ENCODE measurements around the gene PELI3. TPM values are rescaled to one million over a fixed set of nuclear protein-coding genes. Genes with fewer than 3 reads are reported as not detected.
A peak's percentile ranks its signal among the peaks of the same experiment; 100 is the strongest.
"Not testable (repeated sequence)": the region's sequence is repeated elsewhere in the genome, so short reads cannot be mapped to it uniquely, and the experiment has no call there.

PELI3 gene, protein sequence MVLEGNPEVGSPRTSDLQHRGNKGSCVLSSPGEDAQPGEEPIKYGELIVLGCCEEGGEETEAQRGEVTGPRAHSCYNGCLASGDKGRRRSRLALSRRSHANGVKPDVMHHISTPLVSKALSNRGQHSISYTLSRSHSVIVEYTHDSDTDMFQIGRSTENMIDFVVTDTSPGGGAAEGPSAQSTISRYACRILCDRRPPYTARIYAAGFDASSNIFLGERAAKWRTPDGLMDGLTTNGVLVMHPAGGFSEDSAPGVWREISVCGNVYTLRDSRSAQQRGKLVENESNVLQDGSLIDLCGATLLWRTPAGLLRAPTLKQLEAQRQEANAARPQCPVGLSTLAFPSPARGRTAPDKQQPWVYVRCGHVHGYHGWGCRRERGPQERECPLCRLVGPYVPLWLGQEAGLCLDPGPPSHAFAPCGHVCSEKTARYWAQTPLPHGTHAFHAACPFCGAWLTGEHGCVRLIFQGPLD
- total RNA-seq, result 15.3 and 15.8 TPM in 2 replicates

DNA sequence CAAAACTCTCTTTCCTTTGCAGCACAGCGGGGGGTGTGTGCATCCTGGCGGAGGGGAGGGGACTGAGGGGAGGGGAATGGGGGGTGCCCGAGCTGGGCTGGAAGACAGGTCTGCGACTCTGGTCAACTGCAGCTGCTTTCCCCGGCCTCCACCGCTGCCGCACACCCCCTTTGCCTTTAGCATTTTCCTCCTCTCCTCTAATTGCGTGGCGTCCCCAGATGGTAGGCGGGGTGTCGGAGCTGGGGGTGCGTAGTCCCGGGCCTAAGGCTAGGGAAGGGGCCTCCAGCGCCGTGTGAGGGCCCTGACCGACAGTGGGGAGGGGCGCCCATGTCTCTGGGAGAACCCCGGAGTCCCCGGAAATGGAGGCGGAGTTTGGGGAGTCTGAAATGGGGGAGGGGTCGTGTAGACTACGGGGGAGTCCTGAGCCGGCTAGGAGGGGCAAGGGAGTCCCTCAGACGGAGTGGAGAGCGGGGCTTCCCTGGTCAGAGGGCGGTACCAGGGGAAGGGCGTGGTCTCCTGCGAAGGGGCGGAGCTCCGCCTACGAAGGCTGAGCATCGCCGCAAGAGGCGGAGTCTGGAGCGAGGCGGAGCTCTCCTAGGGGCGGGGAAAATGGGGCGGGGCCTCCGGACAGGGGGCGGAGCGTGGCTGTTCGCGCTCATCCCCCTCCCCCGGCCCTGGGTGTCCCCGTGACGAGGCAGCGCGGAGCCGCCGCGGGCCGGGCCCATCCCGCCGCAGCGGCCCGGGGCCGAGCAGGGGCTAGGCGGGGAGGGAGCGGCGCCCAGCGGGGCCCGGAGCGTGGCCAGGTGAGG, at the start of gene PELI3:
TSS of gene PELI3 (plus strand) at position 681 of the 809 bp plus-strand sequence. CDS start 1,224 bp downstream, outside the sequence.
- H3K9me3 Mint-ChIP-seq, result peaks cover 15% of the 10 kb centered on the region

DNA sequence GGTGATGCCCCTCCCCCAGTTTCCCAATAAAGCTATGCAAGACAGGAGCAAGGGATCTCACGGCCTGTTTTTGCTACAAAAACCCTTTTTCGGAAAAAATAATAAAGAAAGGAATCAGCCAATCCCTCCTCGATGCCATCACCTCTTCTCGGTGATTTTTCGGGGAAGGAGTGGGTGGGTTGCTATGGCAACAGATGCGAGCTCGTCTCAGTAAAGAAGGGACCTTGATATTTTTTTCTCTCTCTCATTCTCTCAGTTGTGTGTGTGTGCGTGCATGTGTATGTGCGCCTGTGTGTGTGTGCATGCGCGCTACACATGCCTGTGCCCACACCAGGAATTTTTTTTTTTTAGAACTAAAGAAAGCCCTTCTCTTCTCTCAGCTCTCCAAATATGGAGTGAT, 49.7 kb upstream of the PELI3 start:
- intact Hi-C loops (cut with micrococcal nuclease), result no loop called here
- H3K27me3 Mint-ChIP-seq (ENCODE audit: insufficient read depth), result peaks cover 28% of the 10 kb centered on the region
- H3K4me3 Mint-ChIP-seq, result peak overlapping the region; percentile 15
- H3K4me1 Mint-ChIP-seq (ENCODE audit: low read depth), result peaks cover 40% of the 10 kb centered on the region
- DNase-seq (ENCODE audit: low spot score), result no peak
- H3K9me3 Mint-ChIP-seq, result peaks cover 5% of the 10 kb centered on the region
- no peaks in the 10 kb centered on the region for H3K36me3 Mint-ChIP-seq (ENCODE audit: low read depth)
- H3K27ac Mint-ChIP-seq, result peak overlapping the region; percentile 25

More for the DNA sequence above, at the start of gene PELI3:
- peak within 1 kb of the TSS; percentile 94 for H3K4me3 Mint-ChIP-seq
- no peaks in the 10 kb centered on the region for H3K27me3 Mint-ChIP-seq (ENCODE audit: insufficient read depth)
- H3K4me1 Mint-ChIP-seq (ENCODE audit: low read depth), result peaks cover 28% of the 10 kb centered on the region
- H3K36me3 Mint-ChIP-seq (ENCODE audit: low read depth), result peaks cover 9% of the 10 kb centered on the region
- DNase-seq (ENCODE audit: low spot score), result peak; percentile 86
- intact Hi-C loops (cut with micrococcal nuclease), result loop anchor here (1.0 to 5.0 kb wide), 10 partner anchors 14 to 376 kb away; partner anchors contain the start of genes ACTN3, BBS1, DPP3 and RBM14
- H3K27ac Mint-ChIP-seq, result peak within 1 kb of the TSS; percentile 88

DNA sequence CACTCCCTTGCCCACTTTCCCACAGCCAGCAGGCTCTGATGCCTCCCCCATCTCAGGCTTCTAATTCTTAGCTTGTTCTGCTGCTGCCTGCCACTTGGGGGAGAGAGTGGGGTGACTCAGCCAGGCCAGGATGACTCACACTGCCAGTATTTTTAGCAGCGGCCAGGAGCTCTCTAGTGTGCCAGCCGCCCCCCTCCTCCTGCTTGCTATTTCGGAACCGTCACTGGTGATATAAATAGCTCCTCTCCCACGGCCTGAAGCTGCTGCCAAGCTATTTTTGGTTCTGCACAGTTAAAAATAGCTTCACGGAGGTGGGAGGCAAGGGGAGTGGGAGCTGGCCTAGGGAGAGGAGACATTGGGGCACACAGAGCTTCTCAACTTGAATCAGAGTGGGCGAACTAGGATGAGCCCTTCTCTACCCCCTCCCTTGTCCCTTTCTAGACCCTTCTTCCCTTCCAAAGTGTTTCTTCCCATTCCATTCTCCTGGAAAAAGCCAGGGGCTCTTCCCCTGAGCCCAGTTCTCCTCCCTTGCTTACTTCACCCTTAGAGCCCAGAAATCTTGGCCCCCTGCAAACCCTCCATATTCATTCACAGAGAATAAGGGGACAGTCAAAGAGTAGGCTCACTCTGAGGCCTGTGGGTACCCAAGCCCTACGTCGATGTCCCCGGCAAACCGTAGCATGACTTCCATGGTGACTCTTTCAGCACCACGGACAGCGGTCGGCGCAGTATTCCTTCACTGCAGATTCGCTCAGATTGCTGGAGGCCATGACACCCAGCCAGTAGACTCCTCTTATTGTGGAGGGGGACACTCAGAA, 48.3 kb upstream of the PELI3 start:
- Mint-ChIP-seq H3K36me3 (ENCODE audit: low read depth) (no peaks in the 10 kb centered on the region), H3K27me3 (ENCODE audit: insufficient read depth) (peaks cover 23% of the 10 kb centered on the region), H3K9me3 (peaks cover 5% of the 10 kb centered on the region), H3K27ac (peak overlapping the region; percentile 10), H3K4me3 (peak overlapping the region; percentile 66), H3K4me1 (ENCODE audit: low read depth) (peaks cover 36% of the 10 kb centered on the region)
- intact Hi-C loops (cut with micrococcal nuclease), result loop anchor here (1.0 kb wide), 3 partner anchors 10 to 21 kb away; no protein-coding TSS in a partner anchor
- peak; percentile 42 for DNase-seq (ENCODE audit: low spot score)

DNA sequence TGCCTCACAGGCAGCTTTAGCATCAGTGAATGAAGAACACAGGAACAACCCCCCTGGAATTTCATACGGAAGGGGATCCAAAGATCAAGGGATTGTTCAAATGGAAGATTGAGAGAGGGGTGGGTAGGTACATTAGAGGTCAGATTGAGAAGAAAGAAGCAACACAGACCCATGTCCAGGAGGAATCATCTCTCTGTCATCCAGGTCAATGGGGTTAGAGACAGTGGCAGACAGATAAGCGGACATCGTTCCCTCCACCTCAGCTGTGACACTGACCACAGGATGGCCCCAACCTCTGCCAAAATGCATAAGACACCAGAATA, 47.8 kb upstream of the PELI3 start:
- DNase-seq (ENCODE audit: low spot score), result no peak
- Mint-ChIP-seq H3K36me3 (ENCODE audit: low read depth) (no peaks in the 10 kb centered on the region), H3K9me3 (peaks cover 5% of the 10 kb centered on the region), H3K4me3 (peak overlapping the region; percentile 66), H3K27ac (no peak overlapping the region), H3K4me1 (ENCODE audit: low read depth) (peaks cover 36% of the 10 kb centered on the region), H3K27me3 (ENCODE audit: insufficient read depth) (peaks cover 23% of the 10 kb centered on the region)
- intact Hi-C loops (cut with micrococcal nuclease), result loop anchor here (1.0 kb wide), 3 partner anchors 11 to 20 kb away; no protein-coding TSS in a partner anchor

DNA sequence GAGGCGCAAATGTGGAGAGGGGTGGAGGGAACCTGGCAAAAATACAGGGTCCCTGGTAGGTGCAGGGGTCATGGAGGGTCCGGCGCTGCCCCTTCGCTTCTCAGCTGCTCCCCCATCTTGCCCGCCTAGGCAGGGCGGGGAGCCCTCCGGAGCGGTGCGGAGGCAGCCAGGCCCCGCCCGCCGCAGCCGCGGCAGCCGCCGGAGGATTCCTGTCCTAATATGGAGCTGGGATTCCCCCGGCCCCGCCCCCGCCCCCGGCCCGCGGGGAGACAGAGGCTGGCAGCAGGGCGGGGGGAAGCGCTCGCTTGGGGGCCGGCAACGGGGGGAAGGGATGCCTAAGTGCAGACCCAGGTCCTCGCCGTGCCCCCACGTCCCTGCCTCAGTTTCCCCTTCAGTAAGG, 46.9 kb upstream of the PELI3 start:
- no peaks in the 10 kb centered on the region for H3K36me3 Mint-ChIP-seq (ENCODE audit: low read depth)
- H3K27me3 Mint-ChIP-seq (ENCODE audit: insufficient read depth), result peaks cover 21% of the 10 kb centered on the region
- H3K27ac Mint-ChIP-seq, result no peak overlapping the region
- H3K4me3 Mint-ChIP-seq, result no peak overlapping the region
- H3K4me1 Mint-ChIP-seq (ENCODE audit: low read depth), result peaks cover 36% of the 10 kb centered on the region
- DNase-seq (ENCODE audit: low spot score), result no peak
- intact Hi-C loops (cut with micrococcal nuclease), result no loop called here
- peaks cover 5% of the 10 kb centered on the region for H3K9me3 Mint-ChIP-seq

DNA sequence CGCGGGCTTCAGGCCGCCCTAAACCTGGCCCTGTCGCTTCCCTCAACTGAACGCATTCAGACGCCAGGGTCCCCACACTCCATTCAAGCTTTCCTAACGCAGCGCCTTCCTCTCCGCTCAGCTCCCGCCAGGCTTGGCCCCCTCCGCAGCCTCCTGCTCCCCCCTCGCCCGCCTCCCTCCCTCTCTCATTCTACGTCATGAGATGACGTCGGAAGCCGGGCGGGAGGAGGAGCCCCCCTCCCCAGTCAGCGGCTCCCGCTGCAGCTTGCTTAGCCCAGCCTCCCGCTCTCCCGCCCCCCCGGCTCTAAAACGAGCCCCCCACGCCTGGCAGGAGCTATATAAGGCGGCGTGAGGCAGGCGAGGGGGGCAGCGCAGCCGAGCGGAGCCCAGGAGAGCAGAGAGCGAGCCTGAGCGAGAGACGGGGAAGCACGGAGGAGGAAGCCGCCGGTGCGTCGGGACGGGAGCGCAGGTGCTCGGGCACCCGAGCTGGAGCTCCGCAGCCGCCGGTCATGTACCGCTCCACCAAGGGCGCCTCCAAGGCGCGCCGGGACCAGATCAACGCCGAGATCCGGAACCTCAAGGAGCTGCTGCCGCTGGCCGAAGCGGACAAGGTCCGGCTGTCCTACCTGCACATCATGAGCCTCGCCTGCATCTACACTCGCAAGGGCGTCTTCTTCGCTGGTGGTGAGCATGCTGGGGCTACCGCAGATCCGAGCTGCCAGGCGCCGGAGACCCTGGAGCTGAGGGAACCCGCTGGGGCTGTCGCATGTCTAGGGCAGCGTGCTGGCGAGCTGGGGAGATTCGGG, 45.8 kb upstream of the PELI3 start, which contains the start of gene NPAS4:
TSS of gene NPAS4 (plus strand) at position 365 of the 806 bp plus-strand sequence. CDS start at position 510, 145 bp downstream.
- Mint-ChIP-seq H3K9me3 (peaks cover 5% of the 10 kb centered on the region), H3K4me1 (ENCODE audit: low read depth) (peaks cover 36% of the 10 kb centered on the region), H3K27ac (peak within 1 kb of the TSS; percentile 53), H3K36me3 (ENCODE audit: low read depth) (no peaks in the 10 kb centered on the region), H3K4me3 (no peak within 1 kb of the TSS), H3K27me3 (ENCODE audit: insufficient read depth) (peaks cover 21% of the 10 kb centered on the region)
- DNase-seq (ENCODE audit: low spot score), result no peak
- intact Hi-C loops (cut with micrococcal nuclease), result loop anchor here (1.0 kb wide), 1 partner anchor 132 kb away; the partner anchor contains the start of gene YIF1A

DNA sequence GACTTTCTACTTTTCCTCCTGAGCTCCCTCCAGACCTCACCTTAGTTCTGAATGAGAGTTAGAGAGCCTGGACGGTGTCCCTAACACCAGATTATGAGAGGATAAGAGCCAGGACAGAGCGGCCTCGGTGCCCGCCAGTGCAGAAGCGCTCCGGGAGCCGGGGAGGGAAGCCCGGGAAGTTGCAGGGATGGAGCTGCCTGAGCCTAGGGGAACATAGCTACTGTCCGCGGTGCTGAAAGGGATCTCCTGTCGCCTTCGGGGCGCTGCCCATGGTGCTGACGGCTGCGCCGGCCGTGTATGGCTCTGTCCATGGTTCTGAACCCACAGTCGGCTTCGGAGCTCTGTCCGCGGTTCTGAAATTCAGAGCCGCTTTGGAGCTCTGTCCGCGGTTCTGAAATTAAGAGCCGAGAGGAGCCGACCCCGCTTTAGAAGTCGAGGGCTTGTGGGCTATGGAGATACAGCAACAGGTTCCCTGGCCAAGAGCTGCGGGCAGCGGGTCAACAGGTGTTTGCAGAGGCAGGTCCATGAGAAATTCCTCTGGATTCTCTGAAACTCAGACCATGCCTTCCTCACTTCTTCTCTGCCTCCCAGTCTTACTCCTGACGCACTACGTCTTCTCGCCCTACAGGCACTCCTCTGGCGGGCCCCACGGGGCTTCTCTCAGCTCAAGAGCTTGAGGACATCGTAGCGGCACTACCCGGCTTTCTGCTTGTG, 45.1 kb upstream of the PELI3 start:
- Mint-ChIP-seq H3K4me1 (ENCODE audit: low read depth) (peaks cover 28% of the 10 kb centered on the region), H3K36me3 (ENCODE audit: low read depth) (no peaks in the 10 kb centered on the region), H3K9me3 (peaks cover 5% of the 10 kb centered on the region), H3K4me3 (no peak overlapping the region), H3K27me3 (ENCODE audit: insufficient read depth) (peaks cover 21% of the 10 kb centered on the region), H3K27ac (peak overlapping the region; percentile 53)
- peak; percentile 83 for DNase-seq (ENCODE audit: low spot score)
- intact Hi-C loops (cut with micrococcal nuclease), result loop anchor here (1.0 kb wide), 1 partner anchor 132 kb away; the partner anchor contains the start of gene YIF1A

DNA sequence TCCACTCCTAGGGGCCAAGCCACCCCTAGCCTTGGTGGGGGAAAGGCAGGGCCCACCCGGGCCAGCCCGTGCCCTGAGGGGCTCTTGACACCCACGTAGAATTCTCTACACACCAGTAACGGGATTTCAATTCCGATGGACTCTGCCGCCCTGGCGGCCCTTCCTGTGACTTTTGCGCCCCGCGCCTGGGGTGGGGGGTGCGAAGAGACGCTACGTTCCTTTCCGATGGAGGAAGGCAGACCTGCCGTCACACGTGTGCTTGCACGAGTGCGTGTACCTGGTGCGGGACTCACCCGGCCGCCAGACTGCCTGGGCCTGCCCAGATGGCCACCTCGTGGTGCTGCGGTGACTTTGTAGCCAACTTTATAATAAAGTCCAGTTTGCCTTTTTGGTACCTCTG, 40.4 kb upstream of the PELI3 start:
- intact Hi-C loops (cut with micrococcal nuclease), result no loop called here
- no peak for DNase-seq (ENCODE audit: low spot score)
- Mint-ChIP-seq H3K4me3 (no peak overlapping the region), H3K36me3 (ENCODE audit: low read depth) (no peaks in the 10 kb centered on the region), H3K27ac (no peak overlapping the region), H3K9me3 (no peaks in the 10 kb centered on the region), H3K27me3 (ENCODE audit: insufficient read depth) (peaks cover 4% of the 10 kb centered on the region), H3K4me1 (ENCODE audit: low read depth) (peaks cover 7% of the 10 kb centered on the region)

DNA sequence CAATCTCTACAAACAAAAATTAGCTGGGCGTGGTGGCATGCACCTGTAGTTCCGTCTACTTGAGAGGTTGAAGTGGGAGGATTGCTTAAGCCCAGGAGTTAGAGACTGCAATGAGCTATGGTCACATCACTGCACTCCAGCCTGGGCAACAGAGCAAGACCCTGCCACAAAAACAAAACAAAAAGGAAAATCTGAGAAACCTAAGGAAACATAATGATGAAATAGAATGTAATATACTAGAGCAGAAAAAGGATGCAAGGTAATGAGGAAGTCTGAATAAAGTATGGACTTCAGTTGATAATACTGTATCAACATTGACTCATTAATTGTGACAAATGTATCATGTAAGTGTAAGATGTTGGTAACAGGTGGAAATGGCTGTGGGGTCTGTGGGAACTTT, 37.8 kb upstream of the PELI3 start:
- H3K36me3 Mint-ChIP-seq (ENCODE audit: low read depth), result peaks cover 2% of the 10 kb centered on the region
- no peaks in the 10 kb centered on the region for H3K27me3 Mint-ChIP-seq (ENCODE audit: insufficient read depth)
- H3K4me3 Mint-ChIP-seq, result no peak overlapping the region
- no peak for DNase-seq (ENCODE audit: low spot score)
- H3K27ac Mint-ChIP-seq, result no peak overlapping the region
- no peaks in the 10 kb centered on the region for H3K9me3 Mint-ChIP-seq
- peaks cover 7% of the 10 kb centered on the region for H3K4me1 Mint-ChIP-seq (ENCODE audit: low read depth)
- intact Hi-C loops (cut with micrococcal nuclease), result no loop called here

DNA sequence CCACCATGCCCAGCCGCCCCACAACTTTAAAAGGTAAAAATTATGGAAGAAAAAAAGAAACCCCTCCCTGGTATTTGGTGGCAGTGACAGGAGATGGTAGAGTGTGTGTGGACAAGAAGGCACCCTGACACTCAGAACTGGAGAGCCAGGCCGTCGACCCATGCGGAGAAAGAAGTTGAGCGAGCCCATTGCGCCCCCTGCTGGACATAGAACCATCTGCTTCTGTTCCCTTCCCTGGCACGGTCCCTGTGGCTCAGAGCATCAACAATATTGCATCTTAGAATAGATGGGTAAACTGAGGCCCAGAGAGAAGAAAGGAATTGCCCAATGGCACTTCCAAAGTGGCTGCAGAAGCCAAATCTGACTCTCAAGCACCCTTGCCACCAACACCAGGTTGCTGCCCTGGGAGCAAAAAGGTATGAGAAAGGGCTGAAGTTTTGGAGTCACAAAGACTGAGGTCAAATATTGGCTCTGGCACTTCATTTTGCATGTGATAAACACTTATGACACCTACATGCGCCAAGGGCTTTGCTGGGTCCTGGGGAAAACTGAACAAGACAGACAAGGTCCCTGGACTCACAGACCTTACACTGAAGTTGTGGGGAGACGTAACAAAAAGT, 36.6 kb upstream of the PELI3 start:
- Mint-ChIP-seq H3K4me3 (no peak overlapping the region), H3K27me3 (ENCODE audit: insufficient read depth) (no peaks in the 10 kb centered on the region), H3K36me3 (ENCODE audit: low read depth) (peaks cover 5% of the 10 kb centered on the region), H3K9me3 (no peaks in the 10 kb centered on the region), H3K27ac (no peak overlapping the region), H3K4me1 (ENCODE audit: low read depth) (peaks cover 7% of the 10 kb centered on the region)
- peak; percentile 49 for DNase-seq (ENCODE audit: low spot score)
- intact Hi-C loops (cut with micrococcal nuclease), result loop anchor here (1.0 kb wide), 5 partner anchors 9 to 248 kb away; no protein-coding TSS in a partner anchor

DNA sequence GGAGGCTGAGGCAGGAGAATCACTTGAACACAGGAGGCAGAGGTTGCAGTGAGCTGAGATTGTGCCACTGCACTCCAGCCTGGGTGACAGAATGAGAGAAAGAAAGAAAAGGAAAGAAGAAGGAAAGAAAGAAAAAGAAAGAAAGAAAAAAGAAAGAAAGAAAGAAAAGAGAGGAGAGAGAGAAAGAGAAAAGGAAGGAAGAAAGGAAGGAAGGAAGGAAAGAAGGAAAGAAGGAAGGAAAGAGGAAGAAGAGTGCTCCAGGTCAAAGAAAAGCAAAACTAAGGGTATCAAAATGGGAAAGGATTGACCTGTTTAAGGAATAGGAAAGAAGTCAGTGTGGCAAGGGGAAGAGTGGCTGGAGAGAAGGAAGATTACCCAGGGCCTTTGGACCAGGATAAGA, 35.4 kb upstream of the PELI3 start:
- H3K36me3 Mint-ChIP-seq (ENCODE audit: low read depth); intact Hi-C loops (cut with micrococcal nuclease): not testable (repeated sequence)

More for the DNA sequence above, 35.4 kb upstream of the PELI3 start:
- H3K4me1 Mint-ChIP-seq (ENCODE audit: low read depth); H3K27me3 Mint-ChIP-seq (ENCODE audit: insufficient read depth); H3K4me3 Mint-ChIP-seq; H3K9me3 Mint-ChIP-seq; H3K27ac Mint-ChIP-seq; DNase-seq (ENCODE audit: low spot score): not testable (repeated sequence)
